ENCODE data around the gene RAMAC.

DNA sequence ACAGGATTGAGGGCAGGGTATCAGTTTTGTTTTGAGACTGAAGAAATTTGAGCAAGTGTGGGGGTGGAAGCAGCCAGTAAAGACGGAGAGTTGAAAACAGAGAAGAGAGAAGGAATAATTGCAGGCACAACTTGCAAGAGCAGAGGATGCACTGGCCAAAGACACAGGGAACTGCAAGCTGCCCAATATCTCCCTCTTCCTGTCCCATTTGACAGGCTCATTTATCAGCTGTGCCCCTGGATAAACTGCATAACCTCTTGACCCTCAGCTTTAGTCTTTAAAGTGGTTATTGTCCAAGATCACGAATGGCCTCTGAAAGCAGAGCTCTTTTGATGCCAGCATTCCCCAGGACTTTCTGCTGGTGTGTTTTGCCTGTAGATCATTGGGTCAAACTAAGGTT lies 5.0 kb upstream of the RAMAC start:
- TF ChIP-seq EZH2phosphoT487 (IDR thresholded peaks at IDR 0.05; ENCODE audit: borderline replicate concordance, low read length): no peak
- TF ChIP-seq, protein P1, sequence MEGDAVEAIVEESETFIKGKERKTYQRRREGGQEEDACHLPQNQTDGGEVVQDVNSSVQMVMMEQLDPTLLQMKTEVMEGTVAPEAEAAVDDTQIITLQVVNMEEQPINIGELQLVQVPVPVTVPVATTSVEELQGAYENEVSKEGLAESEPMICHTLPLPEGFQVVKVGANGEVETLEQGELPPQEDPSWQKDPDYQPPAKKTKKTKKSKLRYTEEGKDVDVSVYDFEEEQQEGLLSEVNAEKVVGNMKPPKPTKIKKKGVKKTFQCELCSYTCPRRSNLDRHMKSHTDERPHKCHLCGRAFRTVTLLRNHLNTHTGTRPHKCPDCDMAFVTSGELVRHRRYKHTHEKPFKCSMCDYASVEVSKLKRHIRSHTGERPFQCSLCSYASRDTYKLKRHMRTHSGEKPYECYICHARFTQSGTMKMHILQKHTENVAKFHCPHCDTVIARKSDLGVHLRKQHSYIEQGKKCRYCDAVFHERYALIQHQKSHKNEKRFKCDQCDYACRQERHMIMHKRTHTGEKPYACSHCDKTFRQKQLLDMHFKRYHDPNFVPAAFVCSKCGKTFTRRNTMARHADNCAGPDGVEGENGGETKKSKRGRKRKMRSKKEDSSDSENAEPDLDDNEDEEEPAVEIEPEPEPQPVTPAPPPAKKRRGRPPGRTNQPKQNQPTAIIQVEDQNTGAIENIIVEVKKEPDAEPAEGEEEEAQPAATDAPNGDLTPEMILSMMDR (IDR thresholded peaks at IDR 0.05; ENCODE audit: low read depth, low read length, poor library complexity, severe bottlenecking): no peak

Measured in DOHH2 (cell line).